GM12801 (cell line): Measurements from ENCODE around the gene MADD.

Source experiments
- CTCF ChIP-seq: IDR thresholded peaks from one replicate; pipeline ENCODE4 v1.5.1; 2011; ENCODE audit warnings: control low read depth; ENCODE audit not compliant: insufficient read length; ENCODE audit errors: extremely low read depth

The MADD gene

GRCh38 chr11:47260366-47260765 is 9.6 kb upstream of the MADD start:
- TF ChIP-seq CTCF = no peak

DNA sequence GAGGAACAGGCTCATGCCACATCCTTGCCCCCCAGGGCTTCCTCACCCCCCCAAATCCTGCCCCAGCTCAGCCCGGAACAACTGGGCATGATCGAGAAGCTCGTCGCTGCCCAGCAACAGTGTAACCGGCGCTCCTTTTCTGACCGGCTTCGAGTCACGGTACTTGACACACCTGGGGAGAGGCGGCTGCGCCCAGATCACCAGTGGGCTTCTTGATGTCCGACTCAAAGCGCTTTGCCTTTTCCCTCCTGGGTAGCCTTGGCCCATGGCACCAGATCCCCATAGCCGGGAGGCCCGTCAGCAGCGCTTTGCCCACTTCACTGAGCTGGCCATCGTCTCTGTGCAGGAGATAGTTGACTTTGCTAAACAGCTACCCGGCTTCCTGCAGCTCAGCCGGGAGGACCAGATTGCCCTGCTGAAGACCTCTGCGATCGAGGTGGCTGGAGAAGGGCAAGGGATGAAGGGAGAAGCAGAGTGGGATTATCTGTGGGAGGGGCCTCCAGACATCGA is 8.6 kb upstream of the MADD start:
- TF ChIP-seq CTCF = no peak

DNA sequence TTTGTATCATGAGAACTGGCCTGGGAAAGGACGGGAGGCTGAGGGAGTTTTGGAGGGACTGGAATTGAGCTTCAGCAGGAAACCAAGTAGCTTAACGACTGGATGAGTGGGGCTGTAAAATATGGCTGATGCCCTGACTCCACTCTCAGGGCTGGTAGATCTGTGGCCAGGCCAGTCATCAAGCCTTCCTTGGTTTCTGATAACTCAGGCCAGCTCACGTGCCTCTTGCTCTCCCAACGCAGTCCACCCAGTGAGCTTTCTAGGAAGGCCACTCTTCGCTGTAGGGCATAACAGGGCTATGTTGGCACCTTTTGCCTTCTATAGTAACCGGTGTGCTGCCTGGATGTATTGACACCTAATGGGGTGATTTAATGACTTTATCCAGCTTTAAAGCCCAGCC is 5.8 kb upstream of the MADD start:
- no peak for TF ChIP-seq CTCF

DNA sequence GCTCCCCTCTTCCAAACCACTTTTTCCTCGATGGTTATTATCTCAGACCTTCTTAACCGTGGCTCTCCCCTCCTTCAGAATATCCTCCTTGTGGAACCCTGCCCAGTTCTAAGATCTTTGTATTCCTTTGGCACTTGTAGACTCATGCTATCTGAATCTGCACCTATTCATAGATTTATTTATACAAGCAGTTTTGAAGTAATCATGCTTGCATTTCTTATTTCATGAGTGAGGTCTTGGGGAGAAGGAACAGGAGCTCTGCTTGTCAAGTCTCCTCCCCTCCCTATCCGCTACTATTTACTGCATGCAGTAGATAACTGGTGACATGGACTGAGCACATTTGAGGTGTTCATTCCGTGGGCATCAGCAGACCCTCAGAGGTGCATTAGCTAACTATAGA is 5.4 kb upstream of the MADD start:
- TF ChIP-seq CTCF = no peak

GRCh38 chr11:47267876-47268275 is 2.1 kb upstream of the MADD start:
- TF ChIP-seq CTCF = no peak

- TF ChIP-seq CTCF = no peak
These were observed 1.4 kb upstream of the MADD start for GRCh38 chr11:47268448-47269001.

- no peak for TF ChIP-seq CTCF
These were observed 718 bp upstream of the MADD start for GRCh38 chr11:47269002-47269828.
